Liver (tissue), 9 donors: ENCODE data around the gene RIT2. TPM values are rescaled to one million over a fixed set of nuclear protein-coding genes. Genes with fewer than 3 reads are reported as not detected.

Experiments
- DNase-seq: peaks from one replicate; pipeline ENCODE4 v3.0.0-alpha.2; 2017; ENCODE audit warnings: low spot score
- H3K27ac ChIP-seq, 2 donors: one replicate each; pipeline ENCODE4 v1.7.0; 2013; ENCODE audit warnings: inconsistent platforms in 2 of 2, low read length in 2 of 2, control low read depth in 1 of 2, low read depth in 1 of 2, mild to moderate bottlenecking in 1 of 2
- H3K27me3 ChIP-seq, 4 donors: one replicate each; pipeline versions ENCODE4 v1.6.1 to v1.7.0; 2013; ENCODE audit warnings: low read length in 3 of 4, inconsistent platforms in 1 of 4, mild to moderate bottlenecking in 1 of 4, moderate library complexity in 1 of 4; ENCODE audit not compliant: control insufficient read depth in 4 of 4, insufficient read depth in 4 of 4
- H3K36me3 ChIP-seq, 4 donors: one replicate each; pipeline versions ENCODE4 v1.6.1 to v1.7.0; 2013; ENCODE audit warnings: low read length in 3 of 4, mild to moderate bottlenecking in 3 of 4, low read depth in 1 of 4, moderate library complexity in 1 of 4; ENCODE audit not compliant: control insufficient read depth in 4 of 4, insufficient read depth in 3 of 4
- H3K4me1 ChIP-seq, 4 donors: one replicate each; pipeline versions ENCODE4 v1.6.1 to v1.7.0; 2013; ENCODE audit warnings: low read length in 3 of 4, mild to moderate bottlenecking in 3 of 4, moderate library complexity in 1 of 4; ENCODE audit not compliant: control insufficient read depth in 4 of 4, insufficient read depth in 4 of 4
- H3K4me3 ChIP-seq, 3 donors: one replicate each; pipeline versions ENCODE4 v1.6.1 to v1.7.0; 2013; ENCODE audit warnings: low read length in 3 of 3, control low read depth in 1 of 3, low read depth in 1 of 3, mild to moderate bottlenecking in 1 of 3
- H3K9ac ChIP-seq, 2 donors: one replicate each; pipeline ENCODE4 v1.7.0; 2013; ENCODE audit warnings: low read length in 2 of 2, mild to moderate bottlenecking in 2 of 2, moderate library complexity in 2 of 2, control low read depth in 1 of 2, low read depth in 1 of 2
- H3K9me3 ChIP-seq, 4 donors: one replicate each; pipeline versions ENCODE4 v1.6.1 to v1.7.0; 2013; ENCODE audit warnings: low read length in 3 of 4; ENCODE audit not compliant: control insufficient read depth in 4 of 4
- ATF3 ChIP-seq: IDR thresholded peaks from 2 replicates; pipeline ENCODE4 v1.6.1; 2016; ENCODE audit warnings: antibody characterized with exemption
- CTCF ChIP-seq: fragments of 150-350 bp; IDR thresholded peaks from 2 replicates; pipeline ENCODE4 v1.5.1; 2017; ENCODE audit warnings: improper control_type of control experiment, low read depth, low read length; ENCODE audit not compliant: missing input control
- EGR1 ChIP-seq, 2 donors: IDR thresholded peaks; 2 replicates each; pipeline ENCODE4 v1.6.1; 2016 to 2018; ENCODE audit warnings: antibody characterized with exemption in 2 of 2, low read depth in 2 of 2
- FOXA1 ChIP-seq: IDR thresholded peaks from 2 replicates; pipeline ENCODE4 v1.6.1; 2016; ENCODE audit warnings: antibody characterized with exemption
- FOXA2 ChIP-seq: IDR thresholded peaks from 2 replicates; pipeline ENCODE4 v1.6.1; 2016; ENCODE audit warnings: antibody characterized with exemption
- GABPA ChIP-seq, 2 donors: IDR thresholded peaks in 1 of 2; conservative IDR thresholded peaks in 1 of 2; 2 replicates each; pipeline ENCODE4 v1.6.1; 2016; ENCODE audit warnings: antibody characterized with exemption in 2 of 2, mild to moderate bottlenecking in 1 of 2, moderate library complexity in 1 of 2
- HNF4A ChIP-seq, 2 donors: conservative IDR thresholded peaks; 2 replicates each; pipeline ENCODE4 v1.6.1; 2016; ENCODE audit warnings: antibody characterized with exemption in 2 of 2, mild to moderate bottlenecking in 2 of 2
- HNF4G ChIP-seq: IDR thresholded peaks from 2 replicates; pipeline ENCODE4 v1.6.1; 2016; ENCODE audit warnings: antibody characterized with exemption
- JUND ChIP-seq, 2 donors: IDR thresholded peaks; 2 replicates each; pipeline ENCODE4 v1.6.1; 2016; ENCODE audit warnings: antibody characterized with exemption in 2 of 2
- NR2F2 ChIP-seq: IDR thresholded peaks from 2 replicates; pipeline ENCODE4 v1.6.1; 2016; ENCODE audit warnings: antibody characterized with exemption
- RAD21 ChIP-seq, 2 donors: IDR thresholded peaks; 2 replicates each; pipeline ENCODE4 v1.6.1; 2016; ENCODE audit warnings: antibody characterized with exemption in 2 of 2, mild to moderate bottlenecking in 2 of 2
- RXRA ChIP-seq, 2 donors: IDR thresholded peaks; 2 replicates each; pipeline ENCODE4 v1.6.1; 2017 to 2018; ENCODE audit warnings: antibody characterized with exemption in 2 of 2, mild to moderate bottlenecking in 1 of 2
- TAF1 ChIP-seq: conservative IDR thresholded peaks from 2 replicates; pipeline ENCODE4 v1.6.1; 2016; ENCODE audit warnings: antibody characterized with exemption, mild to moderate bottlenecking
- YY1 ChIP-seq: IDR thresholded peaks from 2 replicates; pipeline ENCODE4 v1.6.1; 2016; ENCODE audit warnings: antibody characterized with exemption, mild to moderate bottlenecking
- ZBTB33 ChIP-seq: IDR thresholded peaks from 2 replicates; pipeline ENCODE4 v1.6.1; 2016; ENCODE audit warnings: antibody characterized with exemption
- WGBS: extraction: QIAGEN DNeasy Blood & Tissue Kit; methylation state at CpG from one replicate; pipeline ENCODE4 v1.1.7; 2013; 5-methylcytosine and 5-hydroxymethylcytosine counted together
- polyA plus RNA-seq, 2 donors: library from polyadenylated mRNA; stranded (reverse) in 1 of 2; unstranded in 1 of 2; fragments of 200-250 nt in 1 of 2; fragments of >200 nt in 1 of 2; fragmentation: Nextera tagmentation in 1 of 2; extraction: Ambion mirVana in 1 of 2; gene quantifications; one replicate each; pipeline versions ENCODE4 v1.2.1 to v1.2.3, GENCODE V29; 2013 to 2015
- total RNA-seq, 2 donors: library from RNA; depleted of rRNA; stranded (reverse); fragments of >200 nt; gene quantifications; one replicate each; pipeline ENCODE4 v1.2.3, GENCODE V29; 2014
- TF ChIP-seq, protein P1 (sequence below): IDR thresholded peaks from 2 replicates; pipeline ENCODE4 v1.6.1; 2016; ENCODE audit warnings: antibody characterized with exemption, mild to moderate bottlenecking
- TF ChIP-seq, protein P2 (sequence below): IDR thresholded peaks from 2 replicates; pipeline ENCODE4 v1.6.1; 2016; ENCODE audit warnings: antibody characterized with exemption
- donor health status: healthy.
- donor health status: healthy.
- donor health status: healthy.
- donor health status: healthy.
- donor health status: healthy.

The RIT2 gene
- total and polyA plus RNA-seq, 4 donors: not detected

DNA sequence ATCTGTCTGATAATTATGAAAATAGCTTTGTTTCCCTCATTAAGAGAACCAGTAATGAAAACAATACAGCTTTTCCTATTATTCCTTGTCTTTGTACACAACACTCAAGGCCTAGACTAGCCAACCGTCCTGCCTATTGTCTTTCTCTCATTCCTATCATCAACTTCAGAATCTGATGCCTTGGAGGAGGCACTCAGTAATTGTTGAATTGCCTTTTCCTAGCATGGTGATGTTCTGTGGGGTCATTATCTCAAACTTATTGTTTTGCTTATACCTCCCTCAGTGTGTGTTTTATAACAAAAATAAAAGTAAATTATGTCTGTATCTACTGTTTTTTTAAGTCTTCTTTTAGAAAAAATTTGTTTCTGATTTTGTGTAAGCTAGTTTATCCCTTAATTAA lies 208.7 kb downstream of the RIT2 start:
- TF ChIP-seq TAF1: no peak
- TF ChIP-seq NR2F2: no peak
- no peak for TF ChIP-seq RXRA (IDR thresholded peaks at IDR 0.05)
- TF ChIP-seq, protein P1, sequence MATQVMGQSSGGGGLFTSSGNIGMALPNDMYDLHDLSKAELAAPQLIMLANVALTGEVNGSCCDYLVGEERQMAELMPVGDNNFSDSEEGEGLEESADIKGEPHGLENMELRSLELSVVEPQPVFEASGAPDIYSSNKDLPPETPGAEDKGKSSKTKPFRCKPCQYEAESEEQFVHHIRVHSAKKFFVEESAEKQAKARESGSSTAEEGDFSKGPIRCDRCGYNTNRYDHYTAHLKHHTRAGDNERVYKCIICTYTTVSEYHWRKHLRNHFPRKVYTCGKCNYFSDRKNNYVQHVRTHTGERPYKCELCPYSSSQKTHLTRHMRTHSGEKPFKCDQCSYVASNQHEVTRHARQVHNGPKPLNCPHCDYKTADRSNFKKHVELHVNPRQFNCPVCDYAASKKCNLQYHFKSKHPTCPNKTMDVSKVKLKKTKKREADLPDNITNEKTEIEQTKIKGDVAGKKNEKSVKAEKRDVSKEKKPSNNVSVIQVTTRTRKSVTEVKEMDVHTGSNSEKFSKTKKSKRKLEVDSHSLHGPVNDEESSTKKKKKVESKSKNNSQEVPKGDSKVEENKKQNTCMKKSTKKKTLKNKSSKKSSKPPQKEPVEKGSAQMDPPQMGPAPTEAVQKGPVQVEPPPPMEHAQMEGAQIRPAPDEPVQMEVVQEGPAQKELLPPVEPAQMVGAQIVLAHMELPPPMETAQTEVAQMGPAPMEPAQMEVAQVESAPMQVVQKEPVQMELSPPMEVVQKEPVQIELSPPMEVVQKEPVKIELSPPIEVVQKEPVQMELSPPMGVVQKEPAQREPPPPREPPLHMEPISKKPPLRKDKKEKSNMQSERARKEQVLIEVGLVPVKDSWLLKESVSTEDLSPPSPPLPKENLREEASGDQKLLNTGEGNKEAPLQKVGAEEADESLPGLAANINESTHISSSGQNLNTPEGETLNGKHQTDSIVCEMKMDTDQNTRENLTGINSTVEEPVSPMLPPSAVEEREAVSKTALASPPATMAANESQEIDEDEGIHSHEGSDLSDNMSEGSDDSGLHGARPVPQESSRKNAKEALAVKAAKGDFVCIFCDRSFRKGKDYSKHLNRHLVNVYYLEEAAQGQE: no peak
- TF ChIP-seq HNF4G: no peak
- TF ChIP-seq ATF3: no peak
- no peak for TF ChIP-seq ZBTB33
- TF ChIP-seq YY1: no peak
- TF ChIP-seq, protein P2, sequence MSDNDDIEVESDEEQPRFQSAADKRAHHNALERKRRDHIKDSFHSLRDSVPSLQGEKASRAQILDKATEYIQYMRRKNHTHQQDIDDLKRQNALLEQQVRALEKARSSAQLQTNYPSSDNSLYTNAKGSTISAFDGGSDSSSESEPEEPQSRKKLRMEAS: no peak
- TF ChIP-seq EGR1 (IDR thresholded peaks at IDR 0.05; ENCODE audit: low read depth in 2 of 2): no peak
- no peak for TF ChIP-seq FOXA1
- TF ChIP-seq FOXA2: no peak
- no peak for TF ChIP-seq HNF4A (conservative IDR thresholded peaks at IDR 0.05)
- TF ChIP-seq JUND (IDR thresholded peaks at IDR 0.05): no peak
- no peak for TF ChIP-seq RAD21 (IDR thresholded peaks at IDR 0.05)
- no peak for TF ChIP-seq CTCF
- TF ChIP-seq GABPA (IDR thresholded peaks at IDR 0.05 in 1 of 2, conservative IDR thresholded peaks at IDR 0.05 in 1 of 2): no peak
- Histone ChIP-seq H3K4me3 (no peak overlapping the region), H3K4me1 (no peaks in the 10 kb centered on the region), H3K9me3 (no peaks in the 10 kb centered on the region), H3K36me3 (no peaks in the 10 kb centered on the region), H3K9ac (no peak overlapping the region), H3K27ac (no peak overlapping the region), H3K27me3 (no peaks in the 10 kb centered on the region)
- WGBS: 69% methylated on average over 1 of the region's 1 CpG
- no peak for DNase-seq

DNA sequence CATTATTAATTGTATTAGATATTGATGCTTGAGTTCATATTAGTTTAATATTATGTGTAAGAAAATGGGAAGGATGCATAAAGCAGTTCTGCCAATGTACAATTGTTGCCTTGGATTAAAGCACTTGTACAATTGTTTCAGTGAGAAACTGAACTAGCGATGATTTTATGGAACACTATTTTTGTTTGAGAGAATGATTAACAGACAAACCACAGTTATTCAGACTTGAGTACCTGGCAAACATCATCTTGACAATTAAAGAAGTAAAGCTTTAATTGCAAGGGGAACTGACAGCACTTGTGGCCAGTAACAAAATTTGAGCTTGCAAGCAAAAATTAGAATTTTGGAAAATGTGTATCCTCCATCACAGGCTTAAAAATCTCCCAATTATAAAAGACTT lies 214.3 kb downstream of the RIT2 start:
- TF ChIP-seq HNF4A (conservative IDR thresholded peaks at IDR 0.05) (no peak), TAF1 (no peak), ZBTB33 (no peak), NR2F2 (no peak), GABPA (IDR thresholded peaks at IDR 0.05 in 1 of 2, conservative IDR thresholded peaks at IDR 0.05 in 1 of 2) (no peak), EGR1 (IDR thresholded peaks at IDR 0.05; ENCODE audit: low read depth in 2 of 2) (no peak), RAD21 (IDR thresholded peaks at IDR 0.05) (no peak), ATF3 (no peak)
- TF ChIP-seq, protein P1: no peak
- no peak for DNase-seq
- WGBS: 81% methylated on average over 1 of the region's 1 CpG

More for the DNA sequence above, 214.3 kb downstream of the RIT2 start:
- Histone ChIP-seq H3K4me1 (no peaks in the 10 kb centered on the region), H3K9ac (no peak overlapping the region), H3K4me3 (no peak overlapping the region), H3K36me3 (no peaks in the 10 kb centered on the region), H3K27ac (no peak overlapping the region), H3K27me3 (no peaks in the 10 kb centered on the region), H3K9me3 (no peaks in the 10 kb centered on the region)
